Activated CD4-positive, CD25-positive, alpha-beta regulatory T cell (primary cell): ENCODE results near the gene RAB13.

ENCODE experiments used
- DNase-seq, 4 experiments: peaks; one replicate each; lab custom pipeline; 2025; lab: John Stamatoyannopoulos, UW

RAB13 gene

GRCh38 chr1:153977250-153978240 is 8.6 kb downstream of the RAB13 start, which contains the start of gene JTB:
JTB (minus strand) TSS chr1:153977674; CDS start chr1:153977252, 422 bp downstream.
- DNase-seq = peak; percentile 56 to 72 (median 65)

- no peak for DNase-seq
These were observed 9.3 kb downstream of the RAB13 start for GRCh38 chr1:153976819-153977249.

- DNase-seq = no peak
These were observed 12.6 kb downstream of the RAB13 start for GRCh38 chr1:153973525-153973924.

- DNase-seq = no peak
These were observed 13.1 kb downstream of the RAB13 start for GRCh38 chr1:153973071-153973470.

GRCh38 chr1:153970346-153970745 is 15.8 kb downstream of the RAB13 start:
- DNase-seq = no peak

- no peak for DNase-seq
These were observed 17.2 kb downstream of the RAB13 start for GRCh38 chr1:153968972-153969371.

- no peak for DNase-seq
These were observed 17.7 kb downstream of the RAB13 start for GRCh38 chr1:153968408-153968807.

- no peak for DNase-seq
These were observed 18.2 kb downstream of the RAB13 start for GRCh38 chr1:153968000-153968363.

- peak; percentile 40 to 69 (median 59) for DNase-seq
These were observed 18.8 kb downstream of the RAB13 start, which contains the start of gene CREB3L4 for GRCh38 chr1:153967107-153967999. CREB3L4 (plus strand) TSS chr1:153967902; CDS start chr1:153968526, 624 bp downstream.

GRCh38 chr1:153963850-153964331 is 22.2 kb downstream of the RAB13 start:
- no peak for DNase-seq

- DNase-seq = peak; percentile 76 to 91 (median 84)
These were observed 22.9 kb downstream of the RAB13 start, which contains the start of gene SLC39A1 for GRCh38 chr1:153963030-153963849. SLC39A1 (minus strand) TSS chr1:153963537; CDS start chr1:153962715, 822 bp downstream.

- DNase-seq = no peak
These were observed 23.8 kb downstream of the RAB13 start for GRCh38 chr1:153962088-153963029.

GRCh38 chr1:153961421-153961820 is 24.7 kb downstream of the RAB13 start:
- no peak for DNase-seq

GRCh38 chr1:153960206-153960605 is 25.9 kb downstream of the RAB13 start:
- no peak for DNase-seq

GRCh38 chr1:153959454-153959853 is 26.7 kb downstream of the RAB13 start:
- no peak for DNase-seq

- DNase-seq = no peak
These were observed 27.2 kb downstream of the RAB13 start for GRCh38 chr1:153958961-153959260.

GRCh38 chr1:153958111-153958960 is 27.8 kb downstream of the RAB13 start, which contains the start of gene CRTC2:
CRTC2 (minus strand) TSS chr1:153958612; CDS start chr1:153958497, 115 bp downstream.
- peak; percentile 87 to 94 (median 92) for DNase-seq

GRCh38 chr1:153957744-153958110 is 28.4 kb downstream of the RAB13 start:
- peak in 2 of 4 experiments; percentile 12 to 21 for DNase-seq
